Natural killer cell (primary cell): ENCODE data around the gene SLF1. TPM values are rescaled to one million over a fixed set of nuclear protein-coding genes. Genes with fewer than 3 reads are reported as not detected.
A peak's percentile ranks its signal among the peaks of the same experiment; 100 is the strongest.
"Not testable (repeated sequence)": the region's sequence is repeated elsewhere in the genome, so short reads cannot be mapped to it uniquely, and the experiment has no call there.

Experiments
- ATAC-seq, 3 donors: fragments of 150-1000 bp in 2 of 3; fragments of 200-7000 bp in 1 of 3; cut with Tn5 transposase; 1 replicate in 1 of 3; 2 replicates in 2 of 3; pipeline ENCODE4 v1.10.0; 2021; ENCODE audit warnings: mild to moderate bottlenecking in 2 of 3, moderate library complexity in 2 of 3
- DNase-seq, 2 donors: peaks; one replicate each; pipeline versions ENCODE4 v3.0.0 to v3.0.0-alpha.2; 2013 to 2021; ENCODE audit warnings: mixed read lengths in 1 of 2
- H3K27ac ChIP-seq: one replicate; pipeline ENCODE4 v1.5.1; 2013; ENCODE audit warnings: mild to moderate bottlenecking, low read length
- H3K27me3 ChIP-seq: one replicate; pipeline ENCODE4 v1.6.1; 2013; ENCODE audit warnings: low read length; ENCODE audit not compliant: control insufficient read depth, insufficient read depth
- H3K36me3 ChIP-seq: one replicate; pipeline ENCODE4 v1.6.1; 2013; ENCODE audit warnings: low read length; ENCODE audit not compliant: control insufficient read depth, insufficient read depth
- H3K4me1 ChIP-seq: one replicate; pipeline ENCODE4 v1.6.1; 2013; ENCODE audit warnings: low read length; ENCODE audit not compliant: control insufficient read depth, insufficient read depth
- H3K4me3 ChIP-seq: one replicate; pipeline ENCODE4 v1.5.1; 2013; ENCODE audit warnings: low read length
- H3K9me3 ChIP-seq: one replicate; pipeline ENCODE4 v1.6.1; 2013; ENCODE audit warnings: low read length; ENCODE audit not compliant: control insufficient read depth, insufficient read depth
- H3K27ac Mint-ChIP-seq, 2 donors: one replicate each; pipeline ENCODE4 v1.8.0; 2022; ENCODE audit warnings: mild to moderate bottlenecking in 2 of 2, mixed read lengths in 2 of 2, moderate library complexity in 1 of 2
- H3K27me3 Mint-ChIP-seq, 2 donors: one replicate each; pipeline ENCODE4 v1.8.0; 2022; ENCODE audit warnings: low read depth in 2 of 2, mixed read lengths in 2 of 2
- H3K36me3 Mint-ChIP-seq: one replicate; pipeline ENCODE4 v1.8.0; 2022; ENCODE audit warnings: mixed read lengths
- H3K4me1 Mint-ChIP-seq, 2 donors: one replicate each; pipeline ENCODE4 v1.8.0; 2022; ENCODE audit warnings: mixed read lengths in 2 of 2
- H3K4me3 Mint-ChIP-seq: one replicate; pipeline ENCODE4 v1.8.0; 2022; ENCODE audit warnings: mild to moderate bottlenecking, moderate library complexity, mixed read lengths
- H3K9me3 Mint-ChIP-seq, 2 donors: one replicate each; pipeline ENCODE4 v1.8.0; 2022; ENCODE audit warnings: mixed read lengths in 2 of 2
- CTCF ChIP-seq: fragments of 200-600 bp; IDR thresholded peaks from one replicate; pipeline ENCODE4 v1.8.0; 2022; ENCODE audit warnings: antibody characterized with exemption
- WGBS: methylation state at CpG from one replicate; pipeline ENCODE4 v1.1.7; 2013; ENCODE audit warnings: missing lambda C conversion rate; ENCODE audit not compliant: insufficient coverage; 5-methylcytosine and 5-hydroxymethylcytosine counted together
- intact Hi-C: fragments of 100-400 bp; cut with micrococcal nuclease; formaldehyde crosslinking; loops from one replicate; pipeline ENCODE4 v1.14.2; 2022
- total RNA-seq, 4 donors: library from RNA; stranded (reverse); fragments of 120-200 nt in 1 of 4; gene quantifications; one replicate each; pipeline versions ENCODE4 v1.2.3 to v1.2.4, GENCODE V29; 2013 to 2022

Gene SLF1
- total RNA-seq = 10 to 100 TPM in 2 of 3 donors, 1 to 10 TPM in 1; 9.5 to 17.2 (median 11.0) TPM
- total RNA-seq (2013) = 22.6 TPM

GRCh38 chr5:94618493-94619328 lies at the start of gene SLF1, which contains the start of gene KIAA0825:
Gene SLF1 (plus strand): TSS chr5:94618669. CDS start chr5:94628811, 10,142 bp downstream.
Gene KIAA0825 (minus strand): TSS chr5:94618604. CDS start chr5:94537126, 81,478 bp downstream.
- no peaks in the 10 kb centered on the region for H3K27me3 Mint-ChIP-seq
- DNase-seq (peak; percentile 76 to 91), ATAC-seq (peak; percentile 94 to 96 (median 95))
- no peaks in the 10 kb centered on the region for H3K36me3 ChIP-seq
- peak within 1 kb of the TSS; percentile 88 to 90 for H3K27ac Mint-ChIP-seq
- H3K4me3 Mint-ChIP-seq = peak within 1 kb of the TSS; percentile 96
- TF ChIP-seq CTCF = no peak
- WGBS = under 1% methylated on average over 62 of the region's 63 CpGs
- peaks cover 11% of the 10 kb centered on the region for H3K4me1 ChIP-seq
- H3K9me3 Mint-ChIP-seq = no peaks in the 10 kb centered on the region
- H3K36me3 Mint-ChIP-seq = no peaks in the 10 kb centered on the region
- no peaks in the 10 kb centered on the region for H3K9me3 ChIP-seq
- peak within 1 kb of the TSS; percentile 27 for H3K27ac ChIP-seq
- peaks cover 26 to 31% of the 10 kb centered on the region in 2 donors for H3K4me1 Mint-ChIP-seq
- H3K27me3 ChIP-seq = no peaks in the 10 kb centered on the region
- peak within 1 kb of the TSS; percentile 83 for H3K4me3 ChIP-seq
- intact Hi-C loops = no loop called here

GRCh38 chr5:94571415-94571814 lies 47.1 kb upstream of the SLF1 start:
- H3K4me3 Mint-ChIP-seq = no peak overlapping the region

GRCh38 chr5:94573349-94573748 lies 45.1 kb upstream of the SLF1 start:
- ATAC-seq (peak in 2 of 3 donors; percentile 14 to 46), DNase-seq (peak in 1 of 2 donors; percentile 23)
- intact Hi-C loops, H3K9me3 Mint-ChIP-seq, H3K4me3 ChIP-seq, H3K27me3 Mint-ChIP-seq, H3K27me3 ChIP-seq, H3K36me3 ChIP-seq, H3K27ac ChIP-seq, H3K9me3 ChIP-seq, H3K36me3 Mint-ChIP-seq: not testable (repeated sequence)
- 29% methylated on average over 1 of the region's 1 CpG for WGBS
- Mint-ChIP-seq H3K27ac (peak overlapping the region in 1 of 2 donors; percentile 76), H3K4me1 (peaks cover 33 to 42% of the 10 kb centered on the region in 2 donors), H3K4me3 (peak overlapping the region; percentile 22)
- peaks cover 16% of the 10 kb centered on the region for H3K4me1 ChIP-seq

More at GRCh38 chr5:94571415-94571814, 47.1 kb upstream of the SLF1 start:
- intact Hi-C loops = no loop called here
- H3K27ac Mint-ChIP-seq = no peak overlapping the region
- H3K9me3 Mint-ChIP-seq = no peaks in the 10 kb centered on the region
- Histone ChIP-seq H3K27me3 (no peaks in the 10 kb centered on the region), H3K27ac (no peak overlapping the region), H3K4me1 (peaks cover 16% of the 10 kb centered on the region), H3K36me3 (no peaks in the 10 kb centered on the region), H3K4me3 (no peak overlapping the region), H3K9me3 (no peaks in the 10 kb centered on the region)
- no peaks in the 10 kb centered on the region for H3K27me3 Mint-ChIP-seq
- no peak for TF ChIP-seq CTCF
- H3K4me1 Mint-ChIP-seq = peaks cover 18 to 26% of the 10 kb centered on the region in 2 donors
- no peak for DNase-seq
- H3K36me3 Mint-ChIP-seq = no peaks in the 10 kb centered on the region
- no peak for ATAC-seq

GRCh38 chr5:94575196-94575595 lies 43.3 kb upstream of the SLF1 start:
- WGBS = 50% methylated on average over 4 of the region's 4 CpGs
- intact Hi-C loops = no loop called here
- no peaks in the 10 kb centered on the region for H3K27me3 Mint-ChIP-seq
- no peak for TF ChIP-seq CTCF
- no peaks in the 10 kb centered on the region for H3K36me3 ChIP-seq
- peak in 1 of 2 donors; percentile 43 for DNase-seq
- H3K36me3 Mint-ChIP-seq = no peaks in the 10 kb centered on the region
- H3K27ac ChIP-seq = peak overlapping the region; percentile 8
- peak overlapping the region; percentile 71 for H3K4me3 Mint-ChIP-seq
- no peaks in the 10 kb centered on the region for H3K9me3 ChIP-seq
- peak overlapping the region; percentile 4 to 85 for H3K27ac Mint-ChIP-seq
- ATAC-seq = no peak
- H3K4me1 Mint-ChIP-seq = peaks cover 39 to 42% of the 10 kb centered on the region in 2 donors
- H3K27me3 ChIP-seq = no peaks in the 10 kb centered on the region
- no peaks in the 10 kb centered on the region for H3K9me3 Mint-ChIP-seq
- peaks cover 21% of the 10 kb centered on the region for H3K4me1 ChIP-seq
- H3K4me3 ChIP-seq = no peak overlapping the region
